ENCODE data around the gene PLXNA2. TPM values are rescaled to one million over a fixed set of nuclear protein-coding genes. Genes with fewer than 3 reads are reported as not detected.

The PLXNA2 gene
- total RNA-seq, 1 donor from 2014 or later = 1.7 TPM

GRCh38 chr1:208133355-208133754, 110.8 kb downstream of the PLXNA2 start:
- Mint-ChIP-seq H3K27me3 (ENCODE audit: insufficient read depth, low read depth) (peaks cover 4% of the 10 kb centered on the region), H3K4me1 (peaks cover 63% of the 10 kb centered on the region)

GRCh38 chr1:208132287-208132882, 111.8 kb downstream of the PLXNA2 start:
- Mint-ChIP-seq H3K9me3 (no peaks in the 10 kb centered on the region), H3K27me3 (ENCODE audit: insufficient read depth, low read depth) (peaks cover 6% of the 10 kb centered on the region), H3K27ac (no peak overlapping the region), H3K36me3 (peaks cover 2% of the 10 kb centered on the region), H3K4me1 (peaks cover 73% of the 10 kb centered on the region), H3K4me3 (no peak overlapping the region)
- H3K79me2 ChIP-seq (ENCODE audit: low read depth) = no peaks in the 10 kb centered on the region
- no peaks in the 10 kb centered on the region for H3K9me3 ChIP-seq (ENCODE audit: low read depth)
- peaks cover 41% of the 10 kb centered on the region for H3F3A ChIP-seq (ENCODE audit: low read depth)
- H3K9ac ChIP-seq = no peak overlapping the region
- TF ChIP-seq CTCF (IDR thresholded peaks at IDR 0.05) = peak; percentile 99
- no peak for TF ChIP-seq EZH2 (IDR thresholded peaks at IDR 0.05)
- TF ChIP-seq EZH2phosphoT487 (IDR thresholded peaks at IDR 0.05) = no peak
- no peaks in the 10 kb centered on the region for H3K36me3 ChIP-seq
- peaks cover 41% of the 10 kb centered on the region for H3K4me1 ChIP-seq
- no peak overlapping the region for H2AFZ ChIP-seq (replicated peaks)
- peaks cover 18% of the 10 kb centered on the region for H3K27me3 ChIP-seq
- H3K4me3 ChIP-seq = peak overlapping the region; percentile 10
- DNase-seq (ENCODE audit: low spot score) = peak; percentile 88
- H3K27ac ChIP-seq = no peak overlapping the region
- peak overlapping the region; percentile 67 for H3K4me2 ChIP-seq
- H4K20me1 ChIP-seq (ENCODE audit: low read depth) = peaks cover 4% of the 10 kb centered on the region

More at GRCh38 chr1:208133355-208133754, 110.8 kb downstream of the PLXNA2 start:
- Histone ChIP-seq H4K20me1 (ENCODE audit: low read depth) (peaks cover under 1% of the 10 kb centered on the region), H2AFZ (replicated peaks) (no peak overlapping the region), H3K79me2 (ENCODE audit: low read depth) (no peaks in the 10 kb centered on the region), H3K27me3 (peaks cover 18% of the 10 kb centered on the region), H3K27ac (no peak overlapping the region), H3K4me2 (no peak overlapping the region), H3K4me1 (peaks cover 32% of the 10 kb centered on the region), H3K9ac (no peak overlapping the region), H3F3A (ENCODE audit: low read depth) (peaks cover 31% of the 10 kb centered on the region), H3K9me3 (ENCODE audit: low read depth) (no peaks in the 10 kb centered on the region), H3K4me3 (no peak overlapping the region), H3K36me3 (no peaks in the 10 kb centered on the region)
- H3K4me3 Mint-ChIP-seq = no peak overlapping the region
- H3K27ac Mint-ChIP-seq = no peak overlapping the region
- H3K9me3 Mint-ChIP-seq = no peaks in the 10 kb centered on the region
- no peak for DNase-seq (ENCODE audit: low spot score)
- TF ChIP-seq EZH2phosphoT487 (IDR thresholded peaks at IDR 0.05) = no peak
- TF ChIP-seq EZH2 (IDR thresholded peaks at IDR 0.05) = no peak
- no peak for TF ChIP-seq CTCF (IDR thresholded peaks at IDR 0.05)
- peaks cover 2% of the 10 kb centered on the region for H3K36me3 Mint-ChIP-seq

GRCh38 chr1:208131621-208132286, 112.4 kb downstream of the PLXNA2 start:
- peaks cover 4% of the 10 kb centered on the region for H4K20me1 ChIP-seq (ENCODE audit: low read depth)
- Mint-ChIP-seq H3K4me1 (peaks cover 71% of the 10 kb centered on the region), H3K27me3 (ENCODE audit: insufficient read depth, low read depth) (peaks cover 6% of the 10 kb centered on the region), H3K9me3 (no peaks in the 10 kb centered on the region), H3K4me3 (no peak overlapping the region), H3K27ac (no peak overlapping the region), H3K36me3 (peaks cover 2% of the 10 kb centered on the region)
- peaks cover 18% of the 10 kb centered on the region for H3K27me3 ChIP-seq
- H3F3A ChIP-seq (ENCODE audit: low read depth) = peaks cover 46% of the 10 kb centered on the region
- H3K4me2 ChIP-seq = peak overlapping the region; percentile 67
- peak overlapping the region; percentile 10 for H3K4me3 ChIP-seq
- H3K79me2 ChIP-seq (ENCODE audit: low read depth) = no peaks in the 10 kb centered on the region
- TF ChIP-seq CTCF (IDR thresholded peaks at IDR 0.05) = no peak
- TF ChIP-seq EZH2 (IDR thresholded peaks at IDR 0.05) = no peak
- TF ChIP-seq EZH2phosphoT487 (IDR thresholded peaks at IDR 0.05) = no peak
- H3K9ac ChIP-seq = no peak overlapping the region
- H3K36me3 ChIP-seq = no peaks in the 10 kb centered on the region
- no peak for DNase-seq (ENCODE audit: low spot score)
- no peak overlapping the region for H3K27ac ChIP-seq
- H3K9me3 ChIP-seq (ENCODE audit: low read depth) = no peaks in the 10 kb centered on the region
- no peak overlapping the region for H2AFZ ChIP-seq (replicated peaks)
- peaks cover 44% of the 10 kb centered on the region for H3K4me1 ChIP-seq
